ENCODE data around the gene COL1A1.

DNA sequence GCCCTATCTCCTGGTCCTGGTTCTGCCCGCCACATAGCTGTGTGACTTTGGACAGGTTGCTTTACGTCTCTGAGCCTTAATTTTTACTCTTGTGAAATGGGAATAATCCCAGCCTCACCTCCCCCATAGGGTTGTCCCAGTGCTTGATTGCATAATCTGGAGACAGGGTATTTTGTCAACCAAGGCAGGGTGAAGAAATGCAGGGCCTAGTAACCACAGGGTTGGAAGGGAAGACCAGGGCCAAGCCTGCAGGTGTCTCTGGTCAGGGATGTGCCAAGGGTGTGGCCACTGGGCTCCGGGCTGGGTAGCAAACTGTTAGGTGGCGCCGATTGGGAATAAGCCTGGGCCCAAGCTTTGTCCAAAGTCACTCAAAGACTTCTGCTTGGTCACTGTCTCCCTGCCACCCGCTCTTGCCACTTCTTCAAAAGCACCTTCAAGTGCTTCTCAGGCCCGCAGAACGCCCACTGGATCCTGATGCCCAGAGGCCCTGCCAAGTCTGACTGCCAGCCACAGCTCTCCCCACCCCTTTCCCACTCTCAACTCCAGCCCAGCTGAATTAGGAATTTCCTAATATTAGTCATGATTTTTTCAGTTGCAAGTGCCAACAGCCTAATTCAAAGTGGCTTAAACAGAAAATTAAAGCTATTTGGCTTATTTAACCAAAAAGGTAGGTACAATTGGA, 20.6 kb upstream of the COL1A1 start:
- no peak for TF ChIP-seq EZH2 (IDR thresholded peaks at IDR 0.05; ENCODE audit: insufficient read depth, poor library complexity, severe bottlenecking)
- no peak for TF ChIP-seq EZH2phosphoT487 (IDR thresholded peaks at IDR 0.05; ENCODE audit: insufficient read depth, low read depth)
